H1 (cell line): ENCODE measurements around the gene COA4.

ENCODE experiments used
- CTCF ChIP-seq, 3 experiments: IDR thresholded peaks; 1 replicate in 2 of 3; 2 replicates in 1 of 3; pipeline versions ENCODE4 v1.5.1 to v1.6.1; 2011; ENCODE audit warnings: low read length in 3 of 3, mild to moderate bottlenecking in 3 of 3, inconsistent platforms in 2 of 3, low read depth in 1 of 3, moderate library complexity in 1 of 3; ENCODE audit not compliant: insufficient read depth in 1 of 3; ENCODE audit errors: control extremely low read depth in 1 of 3
- RXRA ChIP-seq: IDR thresholded peaks from 2 replicates; pipeline ENCODE4 v1.6.1; 2011; ENCODE audit warnings: low read depth, mild to moderate bottlenecking, low read length, moderate library complexity; ENCODE audit not compliant: insufficient read depth

- TF ChIP-seq CTCF (IDR thresholded peaks at IDR 0.05; ENCODE audit: control extremely low read depth in 1 of 3, insufficient read depth in 1 of 3, low read depth in 1 of 3, low read length in 3 of 3) (no peak), RXRA (no peak)
These were observed 43.6 kb downstream of the COA4 start for GRCh38 chr11:73833067-73833466.
